H9 (cell line): ENCODE data around the gene OTOL1. TPM values are rescaled to one million over a fixed set of nuclear protein-coding genes. Genes with fewer than 3 reads are reported as not detected.

ENCODE experiments used
- DNase-seq: peaks from one replicate; pipeline ENCODE4 v3.0.0-alpha.2; 2017
- H2AFZ ChIP-seq: one replicate; pipeline ENCODE4 v1.6.1; 2013; ENCODE audit warnings: mild to moderate bottlenecking, low read length, control low read depth, moderate library complexity
- H2AK5ac ChIP-seq: 2 replicates; pipeline ENCODE4 v1.6.1; 2013; ENCODE audit warnings: low read length, control low read depth, mixed read lengths; ENCODE audit not compliant: insufficient read length
- H2BK120ac ChIP-seq: one replicate; pipeline ENCODE4 v1.6.1; 2013; ENCODE audit warnings: low read depth, mild to moderate bottlenecking, low read length, control low read depth, inconsistent platforms; ENCODE audit not compliant: poor library complexity, severe bottlenecking
- H2BK12ac ChIP-seq: 2 replicates; pipeline ENCODE4 v1.6.1; 2013; ENCODE audit warnings: low read length, control low read depth, mixed read lengths, low read depth; ENCODE audit not compliant: insufficient read length
- H2BK15ac ChIP-seq: 2 replicates; pipeline ENCODE4 v1.6.1; 2013; ENCODE audit warnings: low read depth, low read length, control low read depth
- H2BK20ac ChIP-seq: one replicate; pipeline ENCODE4 v1.6.1; 2013; ENCODE audit warnings: low read depth, mild to moderate bottlenecking, low read length, control low read depth, inconsistent platforms; ENCODE audit not compliant: poor library complexity, severe bottlenecking
- H2BK5ac ChIP-seq: 2 replicates; pipeline ENCODE4 v1.6.1; 2013; ENCODE audit warnings: low read length, control low read depth, mixed read lengths; ENCODE audit not compliant: insufficient read length
- H3K14ac ChIP-seq: 2 replicates; pipeline ENCODE4 v1.6.1; 2013; ENCODE audit warnings: low read length, control low read depth; ENCODE audit not compliant: insufficient read depth
- H3K18ac ChIP-seq: 2 replicates; pipeline ENCODE4 v1.6.1; 2013; ENCODE audit warnings: low read depth, mild to moderate bottlenecking, mixed read lengths, low read length, control low read depth; ENCODE audit not compliant: insufficient read length
- H3K23ac ChIP-seq: 2 replicates; pipeline ENCODE4 v1.6.1; 2013; ENCODE audit warnings: low read length, control low read depth, mixed read lengths, low read depth; ENCODE audit not compliant: insufficient read length
- H3K23me2 ChIP-seq: 2 replicates; pipeline ENCODE4 v1.6.1; 2013; ENCODE audit warnings: low read depth, mild to moderate bottlenecking, mixed read lengths, low read length, control low read depth; ENCODE audit not compliant: insufficient read length, poor library complexity, severe bottlenecking
- H3K27ac ChIP-seq: 2 replicates; pipeline ENCODE4 v1.5.1; 2013; ENCODE audit warnings: low read length, control low read depth, mixed read lengths, low read depth; ENCODE audit not compliant: insufficient read length
- H3K27me3 ChIP-seq: 2 replicates; pipeline ENCODE4 v1.6.1; 2013; ENCODE audit warnings: low read length, control low read depth, inconsistent platforms; ENCODE audit not compliant: insufficient read depth
- H3K4ac ChIP-seq: 2 replicates; pipeline ENCODE4 v1.6.1; 2013; ENCODE audit warnings: low read depth, mild to moderate bottlenecking, control low read depth, inconsistent platforms, low read length, moderate library complexity
- H3K4me1 ChIP-seq: 2 replicates; pipeline ENCODE4 v1.6.1; 2013; ENCODE audit warnings: low read length, control low read depth, inconsistent platforms; ENCODE audit not compliant: insufficient read depth
- H3K4me2 ChIP-seq: 2 replicates; pipeline ENCODE4 v1.6.1; 2013; ENCODE audit warnings: low read length, control low read depth, mixed read lengths; ENCODE audit not compliant: insufficient read length, insufficient read depth
- H3K56ac ChIP-seq: 2 replicates; pipeline ENCODE4 v1.6.1; 2013; ENCODE audit warnings: low read depth, mild to moderate bottlenecking, mixed read lengths, low read length, control low read depth; ENCODE audit not compliant: insufficient read length
- H3K79me1 ChIP-seq: 2 replicates; pipeline ENCODE4 v1.6.1; 2013; ENCODE audit warnings: low read depth, mild to moderate bottlenecking, moderate library complexity, low read length, control low read depth, inconsistent platforms; ENCODE audit not compliant: insufficient read depth, poor library complexity, severe bottlenecking
- H3K79me2 ChIP-seq: 2 replicates; pipeline ENCODE4 v1.6.1; 2013; ENCODE audit warnings: low read length, control low read depth, inconsistent platforms; ENCODE audit not compliant: insufficient read depth
- H3K9ac ChIP-seq: 2 replicates; pipeline ENCODE4 v1.6.1; 2013; ENCODE audit warnings: low read length, control low read depth, mixed read lengths; ENCODE audit not compliant: insufficient read length; ENCODE audit errors: extremely low read depth
- H3K9me3 ChIP-seq: one replicate; pipeline ENCODE4 v1.6.1; 2013; ENCODE audit warnings: low read depth, low read length, inconsistent platforms; ENCODE audit not compliant: control insufficient read depth
- H3T11ph ChIP-seq: one replicate; pipeline ENCODE4 v1.6.1; 2013; ENCODE audit warnings: mild to moderate bottlenecking, low read length, control low read depth, inconsistent platforms
- H4K20me1 ChIP-seq: one replicate; pipeline ENCODE4 v1.6.1; 2013; ENCODE audit not compliant: control insufficient read depth, insufficient read length, insufficient read depth
- H4K5ac ChIP-seq: 2 replicates; pipeline ENCODE4 v1.6.1; 2013; ENCODE audit warnings: low read depth, mild to moderate bottlenecking, mixed read lengths, low read length, control low read depth; ENCODE audit not compliant: insufficient read length
- H4K8ac ChIP-seq: replicated peaks from 2 replicates; pipeline ENCODE4 v1.6.1; 2013; ENCODE audit warnings: low read length, control low read depth, mixed read lengths, low read depth; ENCODE audit not compliant: insufficient read length
- H4K91ac ChIP-seq: 2 replicates; pipeline ENCODE4 v1.6.1; 2013; ENCODE audit warnings: low read depth, mild to moderate bottlenecking, moderate library complexity, mixed read lengths, low read length, control low read depth; ENCODE audit not compliant: insufficient read length
- H3K27ac Mint-ChIP-seq, 3 experiments: 2 replicates in 2 of 3; 3 replicates in 1 of 3; pipeline ENCODE4 v1.8.0; 2020 to 2021; ENCODE audit warnings: mixed read lengths in 3 of 3, mild to moderate bottlenecking in 1 of 3, moderate library complexity in 1 of 3
- H3K27me3 Mint-ChIP-seq: 2 replicates; pipeline ENCODE4 v1.8.0; 2021; ENCODE audit warnings: low read depth, mild to moderate bottlenecking, moderate library complexity, mixed read lengths
- H3K36me3 Mint-ChIP-seq, 3 experiments: 2 replicates in 2 of 3; 3 replicates in 1 of 3; pipeline ENCODE4 v1.8.0; 2020 to 2021; ENCODE audit warnings: low read depth in 3 of 3, mixed read lengths in 3 of 3; ENCODE audit not compliant: insufficient read depth in 1 of 3
- H3K4me1 Mint-ChIP-seq, 2 experiments: 2 replicates each; pipeline ENCODE4 v1.8.0; 2020; ENCODE audit warnings: mixed read lengths in 2 of 2
- H3K4me3 Mint-ChIP-seq, 2 experiments: 2 replicates in 1 of 2; 3 replicates in 1 of 2; pipeline ENCODE4 v1.8.0; 2020 to 2021; ENCODE audit warnings: mild to moderate bottlenecking in 2 of 2, mixed read lengths in 2 of 2, moderate library complexity in 1 of 2
- H3K9me3 Mint-ChIP-seq, 2 experiments: 2 replicates in 1 of 2; 3 replicates in 1 of 2; pipeline ENCODE4 v1.8.0; 2020; ENCODE audit warnings: mild to moderate bottlenecking in 2 of 2, mixed read lengths in 2 of 2, moderate library complexity in 1 of 2
- CTCF ChIP-seq: fragments of 200-600 bp; sonication (generic); conservative IDR thresholded peaks from 3 replicates; pipeline ENCODE4 v1.8.0; 2021; ENCODE audit warnings: antibody characterized with exemption, mild to moderate bottlenecking
- total RNA-seq: library from RNA; stranded (reverse); gene quantifications from 2 replicates; pipeline ENCODE4 v1.2.1, GENCODE V29; 2021

The OTOL1 gene
- total RNA-seq, 1 experiment from 2014 or later = not detected

DNA sequence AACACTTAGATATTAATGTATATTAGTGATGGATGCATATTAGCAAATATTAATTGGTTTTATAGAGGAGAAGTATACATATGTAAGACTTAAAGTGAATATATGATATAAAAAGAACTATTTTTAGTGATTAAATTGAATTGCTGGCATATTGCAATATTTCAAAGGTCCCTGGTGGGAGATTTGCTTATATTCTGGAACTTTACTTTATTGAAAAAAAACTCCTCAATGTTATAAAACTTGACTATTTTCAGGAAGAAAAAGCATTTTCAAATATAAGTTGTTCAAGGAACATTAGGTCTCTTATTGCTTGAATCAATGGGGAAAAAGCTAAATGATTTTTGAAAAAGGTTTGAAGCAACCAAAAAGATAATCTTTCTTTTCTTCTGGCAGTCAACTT lies 21.4 kb upstream of the OTOL1 start:
- Histone ChIP-seq H3K79me2 (no peaks in the 10 kb centered on the region), H2BK120ac (no peak overlapping the region), H3K4me2 (no peak overlapping the region), H2BK5ac (no peak overlapping the region), H3T11ph (no peak overlapping the region), H4K8ac (no peak overlapping the region), H3K56ac (no peak overlapping the region), H4K5ac (no peak overlapping the region), H2BK12ac (no peak overlapping the region), H3K27ac (no peak overlapping the region), H3K79me1 (no peaks in the 10 kb centered on the region), H4K91ac (no peak overlapping the region), H3K4ac (no peak overlapping the region), H2AFZ (no peak overlapping the region), H3K23ac (no peak overlapping the region), H3K9ac (no peak overlapping the region), H3K23me2 (no peaks in the 10 kb centered on the region), H3K27me3 (no peaks in the 10 kb centered on the region), H3K4me1 (no peaks in the 10 kb centered on the region; the same call in 1 of the 2 replicates), H3K9me3 (no peaks in the 10 kb centered on the region), H3K18ac (no peak overlapping the region), H2BK15ac (no peak overlapping the region), H4K20me1 (no peaks in the 10 kb centered on the region), H2AK5ac (no peak overlapping the region), H2BK20ac (no peak overlapping the region), H3K14ac (no peak overlapping the region)
- no peak for DNase-seq
- Mint-ChIP-seq H3K4me3 (no peak overlapping the region), H3K4me1 (peaks cover 9 to 11% of the 10 kb centered on the region in 2 experiments), H3K36me3 (no peaks in the 10 kb centered on the region), H3K9me3 (no peaks in the 10 kb centered on the region), H3K27ac (no peak overlapping the region), H3K27me3 (no peaks in the 10 kb centered on the region; the same call in 1 of the 2 replicates)
- no peak for TF ChIP-seq CTCF
